Stimulated activated naive CD8-positive, alpha-beta T cell treated with anti-CD3 and anti-CD28 coated beads, Interleukin-15, Interleukin-2, amounts not matched to agents 100 ng/mL and 50 ng/mL, for 24 hours (primary cell): Measurements from ENCODE around the gene C4orf50.
"Not testable (repeated sequence)": the region's sequence is repeated elsewhere in the genome, so short reads cannot be mapped to it uniquely, and the experiment has no call there.

Experiments used
- H3K27ac Mint-ChIP-seq: one replicate; pipeline ENCODE4 v1.8.0; 2021; ENCODE audit warnings: mild to moderate bottlenecking, mixed read lengths
- H3K27me3 Mint-ChIP-seq: one replicate; pipeline ENCODE4 v1.8.0; 2021; ENCODE audit warnings: mixed read lengths
- H3K36me3 Mint-ChIP-seq: one replicate; pipeline ENCODE4 v1.8.0; 2021; ENCODE audit warnings: low read depth, mixed read lengths
- H3K4me1 Mint-ChIP-seq: one replicate; pipeline ENCODE4 v1.8.0; 2021; ENCODE audit warnings: low read depth, mixed read lengths
- H3K4me3 Mint-ChIP-seq: one replicate; pipeline ENCODE4 v1.8.0; 2021; ENCODE audit warnings: mild to moderate bottlenecking, mixed read lengths
- H3K9me3 Mint-ChIP-seq: one replicate; pipeline ENCODE4 v1.8.0; 2021; ENCODE audit warnings: mixed read lengths

Gene C4orf50

GRCh38 chr4:5995901-5996623, 22.2 kb downstream of the C4orf50 start:
- H3K27ac Mint-ChIP-seq = no peak overlapping the region
- H3K27me3 Mint-ChIP-seq = peaks cover 11% of the 10 kb centered on the region

GRCh38 chr4:5993876-5994811, 24.1 kb downstream of the C4orf50 start:
- Mint-ChIP-seq H3K4me3 (no peak overlapping the region), H3K4me1 (no peaks in the 10 kb centered on the region), H3K9me3 (no peaks in the 10 kb centered on the region), H3K27me3 (peaks cover 8% of the 10 kb centered on the region), H3K36me3 (no peaks in the 10 kb centered on the region), H3K27ac (no peak overlapping the region)

More at GRCh38 chr4:5995901-5996623, 22.2 kb downstream of the C4orf50 start:
- Mint-ChIP-seq H3K36me3 (no peaks in the 10 kb centered on the region), H3K4me3 (no peak overlapping the region), H3K4me1 (no peaks in the 10 kb centered on the region), H3K9me3 (no peaks in the 10 kb centered on the region)

GRCh38 chr4:5993346-5993745, 24.9 kb downstream of the C4orf50 start:
- not testable (repeated sequence) for H3K27me3 Mint-ChIP-seq, H3K4me1 Mint-ChIP-seq, H3K36me3 Mint-ChIP-seq, H3K9me3 Mint-ChIP-seq, H3K27ac Mint-ChIP-seq, H3K4me3 Mint-ChIP-seq

- no peaks in the 10 kb centered on the region for H3K9me3 Mint-ChIP-seq
- no peaks in the 10 kb centered on the region for H3K4me1 Mint-ChIP-seq
- no peaks in the 10 kb centered on the region for H3K36me3 Mint-ChIP-seq
- no peak overlapping the region for H3K4me3 Mint-ChIP-seq
- peaks cover 2% of the 10 kb centered on the region for H3K27me3 Mint-ChIP-seq
- H3K27ac Mint-ChIP-seq = no peak overlapping the region
These were observed 25.4 kb downstream of the C4orf50 start for GRCh38 chr4:5992828-5993321.

GRCh38 chr4:5992171-5992827, 25.9 kb downstream of the C4orf50 start:
- no peak overlapping the region for H3K4me3 Mint-ChIP-seq
- no peaks in the 10 kb centered on the region for H3K9me3 Mint-ChIP-seq
- H3K27ac Mint-ChIP-seq = no peak overlapping the region
- H3K4me1 Mint-ChIP-seq = no peaks in the 10 kb centered on the region
- H3K36me3 Mint-ChIP-seq = no peaks in the 10 kb centered on the region
- no peaks in the 10 kb centered on the region for H3K27me3 Mint-ChIP-seq

GRCh38 chr4:5991405-5991804, 26.8 kb downstream of the C4orf50 start:
- no peaks in the 10 kb centered on the region for H3K9me3 Mint-ChIP-seq
- no peaks in the 10 kb centered on the region for H3K27me3 Mint-ChIP-seq
- H3K4me1 Mint-ChIP-seq = no peaks in the 10 kb centered on the region
- H3K36me3 Mint-ChIP-seq = no peaks in the 10 kb centered on the region
- H3K27ac Mint-ChIP-seq = no peak overlapping the region
- no peak overlapping the region for H3K4me3 Mint-ChIP-seq

GRCh38 chr4:5990446-5991160, 27.6 kb downstream of the C4orf50 start:
- Mint-ChIP-seq H3K27me3 (no peaks in the 10 kb centered on the region), H3K27ac (no peak overlapping the region), H3K36me3 (no peaks in the 10 kb centered on the region), H3K9me3 (no peaks in the 10 kb centered on the region), H3K4me3 (no peak overlapping the region), H3K4me1 (no peaks in the 10 kb centered on the region)

GRCh38 chr4:5989236-5990225, 28.7 kb downstream of the C4orf50 start:
- H3K36me3 Mint-ChIP-seq = no peaks in the 10 kb centered on the region
- H3K9me3 Mint-ChIP-seq = peaks cover 7% of the 10 kb centered on the region
- H3K4me1 Mint-ChIP-seq = no peaks in the 10 kb centered on the region
- H3K27me3 Mint-ChIP-seq = no peaks in the 10 kb centered on the region
- H3K4me3 Mint-ChIP-seq = no peak overlapping the region
- no peak overlapping the region for H3K27ac Mint-ChIP-seq

GRCh38 chr4:5988086-5988845, 30.0 kb downstream of the C4orf50 start:
- H3K27me3 Mint-ChIP-seq = peaks cover 6% of the 10 kb centered on the region
- peaks cover 4% of the 10 kb centered on the region for H3K36me3 Mint-ChIP-seq
- H3K27ac Mint-ChIP-seq = no peak overlapping the region
- H3K4me3 Mint-ChIP-seq = no peak overlapping the region
- H3K9me3 Mint-ChIP-seq = peaks cover 20% of the 10 kb centered on the region
- H3K4me1 Mint-ChIP-seq = no peaks in the 10 kb centered on the region

- Mint-ChIP-seq H3K4me1 (no peaks in the 10 kb centered on the region), H3K36me3 (peaks cover 4% of the 10 kb centered on the region), H3K9me3 (peaks cover 23% of the 10 kb centered on the region), H3K27me3 (peaks cover 25% of the 10 kb centered on the region), H3K27ac (no peak overlapping the region), H3K4me3 (no peak overlapping the region)
These were observed 33.4 kb downstream of the C4orf50 start for GRCh38 chr4:5984843-5985242.

- no peak overlapping the region for H3K27ac Mint-ChIP-seq
- peaks cover 38% of the 10 kb centered on the region for H3K27me3 Mint-ChIP-seq
- H3K4me1 Mint-ChIP-seq = no peaks in the 10 kb centered on the region
- H3K36me3 Mint-ChIP-seq = peaks cover 4% of the 10 kb centered on the region
- H3K4me3 Mint-ChIP-seq = no peak overlapping the region
- peaks cover 23% of the 10 kb centered on the region for H3K9me3 Mint-ChIP-seq
These were observed 35.9 kb downstream of the C4orf50 start for GRCh38 chr4:5982156-5982973.

GRCh38 chr4:5980436-5981155, 37.6 kb downstream of the C4orf50 start:
- peaks cover 38% of the 10 kb centered on the region for H3K27me3 Mint-ChIP-seq
- no peak overlapping the region for H3K27ac Mint-ChIP-seq
- no peaks in the 10 kb centered on the region for H3K4me1 Mint-ChIP-seq
- no peak overlapping the region for H3K4me3 Mint-ChIP-seq
- peaks cover 23% of the 10 kb centered on the region for H3K9me3 Mint-ChIP-seq
- H3K36me3 Mint-ChIP-seq = peaks cover 4% of the 10 kb centered on the region
